Stimulated activated CD8-positive, alpha-beta memory T cell treated with anti-CD3 and anti-CD28 coated beads, Interleukin-7, amount 100 ng/mL, for 1 hour (primary cell): ENCODE measurements around the gene CCDC60.
"Not testable (repeated sequence)": the region's sequence is repeated elsewhere in the genome, so short reads cannot be mapped to it uniquely, and the experiment has no call there.

Source experiments
- DNase-seq, 2 donors: peaks; one replicate each; pipeline ENCODE4 v3.0.0-alpha.2; 2020; ENCODE audit warnings: low read depth in 2 of 2

Gene CCDC60

DNA sequence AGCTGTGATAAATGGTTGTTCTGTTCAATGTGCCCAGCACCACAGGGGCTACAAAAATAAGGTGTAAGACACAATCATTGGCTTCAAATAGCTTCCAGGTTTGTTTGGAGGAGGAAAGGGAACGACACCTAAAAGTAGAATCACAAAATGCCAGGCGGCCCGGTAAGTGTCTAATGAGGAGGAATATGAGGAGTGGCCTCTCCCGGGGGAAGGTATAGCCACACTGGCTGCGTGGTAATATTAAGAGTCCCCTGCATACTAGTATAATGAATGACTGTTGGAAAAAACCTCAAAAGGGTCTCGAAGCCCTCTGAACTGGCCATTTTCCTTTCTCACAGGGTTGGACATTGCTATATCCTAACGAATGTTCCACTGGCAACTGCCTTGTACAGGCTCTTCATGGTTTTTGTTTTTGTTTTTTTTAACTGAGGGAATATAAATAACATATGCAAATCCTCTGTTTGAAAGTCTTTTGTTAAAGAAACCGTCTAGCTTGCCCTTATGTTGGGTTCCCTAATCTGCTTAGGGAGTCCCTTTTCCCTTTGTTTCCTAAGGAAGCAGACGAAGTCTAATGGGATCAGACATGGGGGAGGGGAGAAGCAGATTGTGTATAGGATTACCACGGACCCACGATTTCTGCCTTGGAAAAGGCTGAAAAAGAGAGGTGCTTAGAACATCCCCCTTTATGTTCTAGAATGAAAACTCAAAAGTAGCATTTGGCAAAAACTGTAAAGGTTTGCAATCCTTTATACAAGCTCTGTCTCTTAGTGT, 4.2 kb downstream of the CCDC60 start:
- no peak for DNase-seq

DNA sequence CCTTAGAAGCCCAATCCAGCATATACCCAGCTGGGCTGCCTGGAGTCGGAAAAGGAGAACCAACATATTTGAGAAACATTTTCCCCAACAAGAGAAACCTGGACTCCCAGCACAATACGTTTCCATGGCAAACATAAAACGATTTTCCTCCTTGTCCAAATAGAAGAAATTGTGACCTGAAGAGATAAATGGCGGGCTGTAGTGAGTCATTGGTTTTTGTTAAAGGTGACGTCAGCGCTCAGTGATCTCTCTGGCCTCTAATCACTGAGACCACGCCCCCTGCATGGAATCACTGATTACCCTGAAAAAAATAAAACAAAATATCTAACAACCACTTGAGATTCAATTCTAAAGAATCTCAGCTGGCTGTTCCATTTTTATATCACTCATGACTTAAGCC, 6.0 kb downstream of the CCDC60 start:
- DNase-seq = no peak

DNA sequence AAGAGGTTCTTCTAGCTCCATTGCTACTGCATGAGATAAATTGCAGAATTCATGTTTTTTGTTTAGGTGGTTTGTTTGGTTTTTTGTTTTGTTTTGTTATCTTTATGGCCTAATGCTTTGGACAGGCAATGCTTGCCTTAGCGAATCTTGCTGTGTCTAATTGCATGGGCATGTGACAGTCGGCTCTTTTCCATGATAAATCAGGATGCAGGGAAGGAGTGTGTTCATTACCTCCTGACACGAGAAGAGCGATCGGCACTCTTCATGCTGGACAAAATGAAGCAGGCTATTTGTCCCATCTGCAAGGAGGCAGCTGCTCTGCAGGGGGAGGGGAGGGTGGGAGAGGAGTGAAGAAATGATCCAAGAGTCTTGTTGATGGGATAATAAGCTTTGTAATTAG, 6.5 kb downstream of the CCDC60 start:
- DNase-seq = no peak

DNA sequence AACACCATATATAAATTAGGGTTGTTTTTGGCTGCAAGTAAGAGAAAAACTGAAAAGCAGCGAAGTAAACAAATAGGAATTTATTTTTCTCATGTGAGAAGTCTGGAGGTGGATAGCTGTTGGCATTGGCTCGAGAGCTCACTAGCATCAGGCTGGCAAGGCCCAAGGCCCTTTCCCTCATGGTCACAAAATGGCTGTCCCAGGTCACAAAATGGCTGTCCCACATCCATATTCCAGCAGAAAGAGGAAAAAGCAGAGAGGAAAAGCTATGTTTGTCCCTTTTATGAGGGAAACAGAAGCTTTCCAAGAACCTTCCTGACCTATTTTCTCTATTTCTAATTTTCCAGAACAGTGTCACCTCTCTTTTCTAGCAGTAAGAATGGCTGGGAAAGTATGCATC, 7.5 kb downstream of the CCDC60 start:
- no peak for DNase-seq

DNA sequence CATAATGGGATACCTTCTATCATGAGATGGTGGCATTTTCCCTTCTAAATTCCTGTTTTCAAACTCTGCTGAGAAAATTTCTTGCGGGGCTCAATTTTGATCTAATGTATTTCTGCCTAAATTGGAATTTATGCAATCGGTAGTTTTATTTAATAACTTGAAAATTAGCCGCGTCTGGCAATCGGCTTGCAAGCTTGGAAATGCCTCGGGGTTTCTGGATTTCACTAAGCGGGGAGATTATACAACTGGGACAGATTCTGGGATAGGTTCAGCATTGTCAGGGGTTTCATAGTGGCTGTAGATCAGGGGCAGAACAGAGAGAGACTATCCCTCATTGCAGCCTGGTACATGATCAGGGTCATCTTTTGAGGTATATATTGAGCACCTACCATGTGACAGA, 8.6 kb downstream of the CCDC60 start:
- no peak for DNase-seq

DNA sequence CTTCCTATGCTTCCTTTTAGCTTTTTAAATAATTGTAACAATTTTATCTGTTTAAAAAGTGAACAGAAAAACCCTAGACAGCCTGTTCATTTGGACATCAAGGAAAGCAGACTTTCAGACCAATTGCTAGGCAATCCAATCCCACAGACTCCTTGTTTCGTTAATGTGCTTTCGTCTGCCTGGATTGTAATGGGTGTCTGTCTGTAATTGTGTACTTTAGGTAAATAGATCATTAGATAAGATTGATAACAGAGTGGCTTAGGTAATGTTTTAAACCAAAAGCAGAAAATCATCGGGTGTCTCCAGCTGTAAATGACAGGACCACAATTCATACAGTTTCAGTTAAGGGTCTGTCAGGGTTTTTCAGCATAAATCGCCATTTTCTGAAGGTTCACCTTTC, 19.6 kb downstream of the CCDC60 start:
- DNase-seq = no peak

DNA sequence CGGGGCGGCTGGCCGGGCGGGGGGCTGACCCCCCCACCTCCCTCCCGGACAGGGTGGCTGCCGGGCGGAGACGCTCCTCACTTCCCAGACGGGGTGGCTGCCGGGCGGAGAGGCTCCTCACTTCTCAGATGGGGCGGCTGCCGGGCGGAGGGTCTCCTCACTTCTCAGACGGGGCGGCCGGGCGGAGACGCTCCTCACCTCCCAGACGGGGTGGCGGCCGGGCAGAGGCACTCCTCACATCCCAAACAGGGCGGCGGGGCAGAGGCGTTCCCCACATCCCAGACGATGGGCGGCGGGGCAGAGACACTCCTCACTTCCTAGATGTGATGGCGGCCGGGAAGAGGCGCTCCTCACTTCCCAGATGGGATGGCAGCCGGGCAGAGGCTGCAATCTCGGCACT, 25.8 kb downstream of the CCDC60 start:
- not testable (repeated sequence) for DNase-seq

DNA sequence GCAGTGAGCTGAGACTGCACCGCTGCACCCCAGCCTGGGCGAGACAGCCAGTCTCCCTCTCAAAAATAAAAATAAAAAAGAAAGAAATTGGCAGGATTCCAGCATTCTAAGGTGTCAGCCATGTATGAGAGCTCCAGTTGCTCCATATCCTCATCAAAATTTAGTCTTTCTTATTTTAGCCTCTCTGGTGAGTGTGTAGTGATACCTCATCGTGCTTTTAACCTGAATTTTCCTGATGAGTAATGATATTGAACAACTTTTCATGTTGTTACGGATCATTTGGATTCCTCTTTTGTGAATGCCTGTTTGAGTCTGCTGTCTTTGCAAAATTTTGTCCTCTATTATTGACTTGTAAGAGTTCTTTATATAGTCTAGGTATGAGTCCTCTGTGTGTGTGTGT, 28.5 kb downstream of the CCDC60 start:
- no peak for DNase-seq

DNA sequence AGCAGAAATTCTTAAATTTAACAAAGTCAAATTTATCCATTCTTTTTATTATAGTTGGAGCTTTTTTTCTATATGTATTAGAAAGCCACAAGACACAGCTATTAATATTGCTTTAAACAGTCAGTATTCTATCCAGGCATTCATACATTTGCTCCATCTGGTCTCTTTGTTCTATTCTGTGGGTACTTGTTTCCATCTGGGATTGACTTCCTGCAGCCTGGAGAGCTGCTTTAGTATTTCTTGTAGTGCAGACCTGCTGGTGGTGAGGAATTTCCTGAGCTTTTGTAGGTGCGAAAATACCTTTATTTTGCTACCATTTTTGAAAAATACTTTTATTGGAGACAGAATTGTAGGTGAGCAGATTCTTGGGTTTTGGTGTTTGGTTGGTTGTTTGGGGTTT, 29.0 kb downstream of the CCDC60 start:
- no peak for DNase-seq

DNA sequence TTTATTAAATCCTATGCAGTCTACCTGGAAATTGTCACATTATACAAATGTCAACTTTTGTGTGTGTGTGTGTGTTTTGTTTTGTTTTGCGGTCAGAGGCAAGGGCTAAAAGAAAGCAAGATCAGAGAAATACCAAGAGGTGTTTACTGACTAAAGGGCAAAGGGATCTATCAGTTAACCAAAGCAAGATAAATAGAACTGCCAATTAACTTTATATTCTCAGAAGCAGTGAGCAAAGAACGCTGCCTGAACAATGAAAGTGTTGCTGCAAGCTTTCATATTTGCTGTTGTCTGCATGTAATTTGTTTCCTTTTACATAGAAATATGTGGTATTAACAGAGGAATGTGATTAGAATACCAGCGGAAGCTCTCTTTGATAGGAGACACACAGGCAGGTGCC, 30.9 kb downstream of the CCDC60 start:
- DNase-seq = no peak

DNA sequence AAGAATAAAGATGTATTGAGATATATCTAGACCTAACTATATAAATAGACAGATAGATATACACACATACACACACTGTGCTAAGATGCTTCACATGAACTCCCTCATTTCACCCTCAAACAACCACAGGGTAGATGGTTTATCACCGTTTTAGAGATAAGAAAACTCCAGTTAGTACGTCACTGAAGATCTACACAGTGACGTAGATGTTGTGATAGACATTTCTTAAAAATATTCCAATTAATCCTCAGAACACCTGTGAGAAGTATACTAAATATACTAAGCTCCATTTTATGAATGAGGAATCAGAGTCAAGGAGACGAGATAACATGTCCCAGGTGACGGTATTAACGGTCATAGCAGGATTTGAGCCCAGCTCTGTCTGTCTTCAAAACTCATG, 31.5 kb downstream of the CCDC60 start:
- DNase-seq = no peak

DNA sequence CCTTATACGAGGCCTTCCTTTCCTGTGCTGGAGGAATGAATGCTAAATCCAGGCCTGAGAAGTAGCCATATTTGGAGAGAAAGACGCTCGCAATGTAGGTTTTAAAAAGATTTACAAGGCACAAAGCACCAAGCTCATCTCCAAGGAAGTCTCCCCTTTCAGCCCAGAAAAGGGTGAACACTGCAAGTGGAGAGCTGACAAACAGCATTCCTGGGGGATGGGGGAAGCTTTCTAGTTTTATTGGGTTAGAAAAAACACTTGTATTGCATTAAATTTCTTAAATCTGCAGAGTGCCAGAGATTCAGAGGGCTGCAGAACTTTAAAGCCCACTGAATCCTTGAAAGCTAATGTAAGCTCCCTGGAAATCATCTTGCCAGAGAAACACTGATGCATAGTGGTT, 34.6 kb downstream of the CCDC60 start:
- no peak for DNase-seq

DNA sequence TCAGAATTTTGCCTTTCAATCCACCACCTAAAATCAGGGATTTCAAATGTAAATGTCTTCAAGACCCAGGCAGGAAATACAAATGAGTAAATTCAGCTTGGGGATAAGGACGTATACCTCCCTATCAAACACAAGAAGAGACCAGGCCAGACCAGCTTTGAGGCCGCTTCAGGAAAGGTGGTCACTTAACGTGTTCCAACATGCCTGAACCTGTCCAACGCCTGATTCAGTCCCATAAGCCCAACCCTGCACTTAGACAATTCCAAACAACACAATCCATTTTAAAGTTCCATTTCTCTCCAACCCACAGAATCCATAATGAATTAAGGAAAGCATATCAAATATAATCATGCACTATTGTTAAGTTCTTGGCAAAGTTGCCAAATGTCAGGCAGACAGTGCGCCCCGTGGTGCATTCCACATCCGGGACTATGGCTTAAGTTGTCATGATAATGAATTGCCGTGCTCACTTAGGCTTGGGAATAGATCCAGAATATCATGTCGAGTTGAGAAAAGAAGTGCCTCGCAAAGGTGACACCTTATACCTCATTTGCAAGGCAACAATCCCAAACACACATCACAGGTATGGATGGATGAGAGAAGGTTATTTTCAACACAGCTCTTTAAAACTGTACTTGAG, 35.5 kb downstream of the CCDC60 start:
- DNase-seq = no peak

DNA sequence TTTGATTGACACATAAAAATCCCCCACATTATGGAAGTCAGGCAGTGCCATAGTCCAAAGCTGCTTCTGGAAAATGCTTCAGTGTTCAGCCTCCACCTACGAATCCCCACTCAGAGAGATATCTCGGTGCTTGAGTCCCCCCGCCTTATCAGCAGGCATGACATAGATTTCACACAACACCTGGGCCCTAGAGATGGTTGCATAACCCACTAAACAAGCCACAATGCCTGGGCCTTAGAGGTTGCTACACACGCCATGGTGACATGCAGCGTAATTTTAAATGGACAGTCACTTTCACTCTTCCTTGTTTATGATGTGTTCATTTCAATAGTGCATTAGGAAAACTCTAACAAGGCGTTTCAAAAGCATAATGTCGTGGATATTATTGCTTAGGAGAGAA, 38.0 kb downstream of the CCDC60 start:
- DNase-seq = no peak

DNA sequence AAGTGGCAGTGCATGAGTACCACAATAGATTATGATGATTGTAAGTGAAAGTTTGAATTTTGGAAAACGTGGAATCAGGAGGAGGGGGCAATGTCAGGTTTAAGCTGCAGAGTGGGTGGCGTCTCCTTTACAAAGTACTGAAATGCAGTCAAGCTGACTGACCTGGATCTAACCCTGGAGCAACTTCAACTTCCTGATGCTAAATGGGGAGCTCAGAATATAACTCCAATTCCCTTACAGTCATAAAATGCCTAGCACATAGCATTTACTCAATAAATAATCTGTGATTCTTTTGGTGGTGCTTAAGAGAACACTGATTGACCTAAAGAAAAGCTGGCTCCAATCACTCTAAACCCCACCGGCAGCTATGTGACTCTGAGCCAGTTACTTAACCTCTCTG, 38.5 kb downstream of the CCDC60 start:
- DNase-seq = no peak

DNA sequence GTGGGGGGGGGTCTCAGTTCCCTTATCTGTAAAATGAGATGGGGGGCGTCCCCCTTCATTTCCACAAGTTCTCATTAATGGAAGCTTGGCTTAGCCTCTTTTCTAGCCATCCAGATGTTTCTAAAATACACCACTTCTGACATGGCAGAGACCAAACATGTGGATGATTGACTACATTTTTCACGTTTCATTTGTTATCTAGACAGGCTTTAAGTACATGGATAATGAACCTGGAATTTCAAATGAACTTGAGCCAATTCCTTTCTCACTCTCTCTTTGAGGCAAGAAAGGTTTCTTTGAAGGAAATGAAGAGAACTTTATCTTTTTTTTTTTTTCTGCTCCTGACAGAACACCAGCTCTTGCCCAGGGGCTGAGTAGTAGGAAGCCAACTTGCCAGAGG, 39.1 kb downstream of the CCDC60 start:
- DNase-seq = no peak

DNA sequence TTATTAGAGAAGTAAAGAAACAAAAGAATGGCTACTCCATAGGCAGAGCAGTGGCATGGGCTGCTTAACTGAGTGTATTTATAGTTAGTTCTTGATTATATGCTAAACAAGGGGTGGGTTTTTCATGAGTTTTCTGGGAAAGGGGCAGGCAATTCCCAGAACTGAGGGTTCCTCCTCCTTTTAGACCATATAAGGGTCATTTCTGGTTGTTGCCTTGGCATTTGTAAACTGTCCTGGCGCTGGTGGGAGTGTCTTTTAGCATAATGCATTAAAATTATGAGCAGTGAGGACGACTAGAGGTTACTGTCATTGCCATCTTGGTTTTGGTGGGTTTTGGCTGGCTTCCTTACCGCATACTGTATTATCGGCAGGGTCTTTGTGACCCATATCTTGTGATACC, 40.1 kb downstream of the CCDC60 start:
- no peak for DNase-seq

DNA sequence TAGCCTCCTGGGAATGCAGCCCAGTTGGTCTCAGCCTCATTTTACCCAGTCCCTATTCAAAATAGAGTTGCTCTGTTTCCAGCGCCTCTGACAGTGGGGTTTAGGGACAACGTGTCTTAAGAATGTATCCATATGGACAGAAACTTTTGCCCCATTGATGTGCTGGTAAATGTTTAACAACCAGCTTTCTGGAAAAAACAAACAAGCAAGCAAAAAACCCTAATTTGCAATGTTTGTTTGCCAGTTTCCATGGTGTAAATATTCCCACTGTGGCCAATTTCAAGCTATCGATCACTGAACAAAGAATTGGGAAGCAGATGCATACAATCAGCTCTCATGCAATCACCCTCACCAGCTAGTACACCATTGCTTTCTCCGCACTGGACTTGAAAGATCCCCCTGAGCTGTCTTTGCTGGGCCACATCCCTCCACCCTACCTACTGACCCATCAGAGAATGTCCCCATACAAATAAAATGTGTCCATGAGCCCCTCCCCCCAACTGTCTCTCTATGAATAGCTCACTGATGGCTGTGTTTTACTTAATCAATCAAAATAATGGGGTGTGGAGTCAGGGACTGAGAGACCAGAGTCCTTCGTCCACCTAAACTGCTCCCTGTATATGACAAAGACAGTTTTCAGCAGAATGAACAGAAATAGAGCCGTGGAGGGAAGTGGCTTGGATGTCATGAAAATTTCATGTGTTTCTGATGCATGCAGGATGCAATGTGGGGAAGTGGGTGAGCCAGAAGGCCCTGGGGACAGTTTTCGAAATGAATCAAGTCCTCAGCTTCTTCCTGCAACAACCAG, 40.8 kb downstream of the CCDC60 start:
- DNase-seq = no peak

DNA sequence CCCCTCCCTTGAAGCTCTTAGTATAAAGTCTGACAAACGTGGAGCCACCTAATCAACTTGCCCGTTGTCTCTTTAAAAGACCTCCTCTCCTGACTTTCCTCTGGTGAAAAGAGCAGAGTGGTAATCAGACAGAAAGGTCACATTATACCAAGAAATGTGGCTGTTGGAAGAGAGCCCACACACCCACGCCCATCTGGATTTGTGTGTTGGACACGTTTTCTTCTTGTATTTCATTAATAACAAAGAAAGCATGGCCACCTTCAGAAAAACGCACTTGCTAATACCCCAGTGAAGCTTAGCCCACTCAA, 41.3 kb downstream of the CCDC60 start:
- DNase-seq = no peak

DNA sequence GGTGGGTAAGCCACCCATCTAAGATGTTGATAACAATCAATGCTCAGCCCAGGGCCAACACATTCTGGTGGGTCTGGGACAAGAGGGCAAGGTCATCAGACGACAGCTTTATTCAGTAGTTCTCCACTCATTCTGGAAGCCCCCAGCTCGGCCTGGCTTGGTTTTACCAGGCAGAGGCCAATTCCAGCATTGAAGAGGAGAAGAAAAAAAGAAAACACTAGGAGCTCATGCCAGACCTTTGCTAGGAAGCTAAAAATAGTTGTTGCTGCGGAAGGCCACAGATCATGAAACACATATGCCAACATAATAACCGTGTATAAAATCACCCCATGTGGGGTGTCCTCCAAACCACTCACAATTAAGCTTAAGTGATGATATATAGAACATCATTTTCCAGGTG, 44.4 kb downstream of the CCDC60 start:
- DNase-seq = no peak

DNA sequence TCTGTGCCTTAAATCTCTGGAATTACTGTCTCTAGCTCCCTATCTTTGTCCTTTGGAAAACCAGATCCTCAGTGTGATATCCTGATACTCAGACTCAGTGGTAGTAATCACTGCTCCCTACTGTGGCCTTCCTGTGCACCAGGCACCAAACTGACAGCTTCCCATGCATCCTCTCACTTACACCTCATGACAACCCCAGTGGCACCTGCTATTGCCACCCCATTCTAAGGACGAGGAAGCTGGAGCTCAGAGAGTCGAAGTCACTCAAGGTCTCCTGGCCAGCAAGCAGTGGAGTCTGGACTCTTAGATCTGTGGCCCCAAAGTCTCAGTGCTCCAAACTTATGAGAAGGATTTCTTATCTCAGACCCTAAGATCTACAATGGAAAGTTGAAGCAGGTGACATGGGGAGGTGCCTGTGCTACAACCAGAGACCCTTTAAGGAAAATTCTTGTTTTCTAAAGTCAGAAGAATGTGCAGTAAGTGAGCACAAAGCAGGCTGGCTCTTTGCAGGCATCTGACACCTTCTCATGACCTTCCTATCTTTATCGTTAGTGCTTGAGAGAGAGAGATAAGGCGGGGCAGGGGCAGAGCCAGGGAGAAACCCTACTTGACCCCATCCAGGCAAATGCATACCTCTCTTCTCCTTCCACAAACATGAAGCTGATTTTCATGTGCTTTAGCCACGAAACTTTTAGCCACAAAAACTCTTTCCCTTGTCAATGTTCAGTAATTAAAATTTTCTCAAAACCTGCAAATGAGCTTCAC, 47.1 kb downstream of the CCDC60 start:
- no peak for DNase-seq

DNA sequence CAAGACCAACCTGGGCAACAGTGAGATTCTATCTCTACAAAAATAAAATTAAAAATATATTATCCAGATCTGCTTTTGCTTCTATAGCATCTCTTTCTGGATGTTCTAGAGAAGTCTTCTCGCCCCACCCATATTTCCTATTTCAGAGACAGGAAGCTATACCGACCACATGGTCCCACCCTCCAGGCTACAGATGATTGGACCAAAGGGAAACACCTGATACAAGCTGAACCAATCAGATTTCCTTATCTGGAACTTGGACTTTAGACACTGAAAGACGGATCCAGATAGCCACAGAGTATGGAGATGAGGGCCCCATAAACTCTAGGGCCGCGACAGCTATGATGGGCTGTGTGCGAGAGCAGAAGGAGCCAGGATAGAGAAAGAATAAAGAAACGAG, 48.7 kb downstream of the CCDC60 start:
- no peak for DNase-seq
